Mesendoderm (in vitro differentiated cells): ENCODE data around the gene KLC1.

Experiments
- DNase-seq: peaks from one replicate; pipeline ENCODE4 v3.0.0; 2013
- H2AK5ac ChIP-seq: 2 replicates; pipeline ENCODE4 v1.6.1; 2013; ENCODE audit warnings: low read length, inconsistent platforms
- H2BK120ac ChIP-seq: 2 replicates; pipeline ENCODE4 v1.6.1; 2013; ENCODE audit warnings: low read depth, mild to moderate bottlenecking, low read length, moderate library complexity, mixed read lengths
- H2BK15ac ChIP-seq: replicated peaks from 2 replicates; pipeline ENCODE4 v1.6.1; 2013; ENCODE audit warnings: low read depth, mild to moderate bottlenecking, moderate library complexity
- H2BK5ac ChIP-seq: 2 replicates; pipeline ENCODE4 v1.6.1; 2013; ENCODE audit warnings: low read length, inconsistent platforms
- H3K18ac ChIP-seq: 2 replicates; pipeline ENCODE4 v1.6.1; 2013; ENCODE audit warnings: mild to moderate bottlenecking, low read length, mixed read lengths
- H3K23ac ChIP-seq: one replicate; pipeline ENCODE4 v1.6.1; 2013; ENCODE audit warnings: low read length
- H3K27ac ChIP-seq: 2 replicates; pipeline ENCODE4 v1.5.1; 2013; ENCODE audit warnings: low read depth, mild to moderate bottlenecking, inconsistent platforms, low read length, moderate library complexity
- H3K27me3 ChIP-seq: 2 replicates; pipeline ENCODE4 v1.6.1; 2013; ENCODE audit warnings: low read length, control low read depth, mild to moderate bottlenecking, inconsistent platforms; ENCODE audit not compliant: insufficient read depth, poor library complexity
- H3K36me3 ChIP-seq: 2 replicates; pipeline ENCODE4 v1.6.1; 2013; ENCODE audit warnings: low read length, inconsistent platforms; ENCODE audit not compliant: control insufficient read depth, insufficient read depth
- H3K4ac ChIP-seq: one replicate; pipeline ENCODE4 v1.6.1; 2013; ENCODE audit warnings: low read depth, mild to moderate bottlenecking, low read length, moderate library complexity
- H3K4me1 ChIP-seq: 2 replicates; pipeline ENCODE4 v1.6.1; 2013; ENCODE audit warnings: low read depth, low read length, inconsistent platforms; ENCODE audit not compliant: control insufficient read depth
- H3K4me2 ChIP-seq: 2 replicates; pipeline ENCODE4 v1.6.1; 2013; ENCODE audit warnings: low read length
- H3K4me3 ChIP-seq: 2 replicates; pipeline ENCODE4 v1.5.1; 2013; ENCODE audit warnings: mild to moderate bottlenecking, low read length
- H3K56ac ChIP-seq: one replicate; pipeline ENCODE4 v1.6.1; 2013; ENCODE audit warnings: low read length
- H3K79me1 ChIP-seq: 2 replicates; pipeline ENCODE4 v1.6.1; 2013; ENCODE audit warnings: low read length, inconsistent platforms
- H3K79me2 ChIP-seq: 2 replicates; pipeline ENCODE4 v1.6.1; 2013; ENCODE audit warnings: mild to moderate bottlenecking, low read length; ENCODE audit not compliant: control insufficient read depth, insufficient read depth
- H3K9ac ChIP-seq: 2 replicates; pipeline ENCODE4 v1.6.1; 2013; ENCODE audit warnings: low read length, inconsistent platforms
- H4K5ac ChIP-seq: one replicate; pipeline ENCODE4 v1.6.1; 2013; ENCODE audit warnings: low read length
- H4K8ac ChIP-seq: one replicate; pipeline ENCODE4 v1.6.1; 2013; ENCODE audit warnings: low read depth, mild to moderate bottlenecking, control low read depth, low read length, moderate library complexity
- WGBS: extraction: QIAGEN DNeasy Blood & Tissue Kit; methylation state at CpG from one replicate; pipeline ENCODE4 v1.1.7; 2013; ENCODE audit warnings: low lambda C conversion rate, missing lambda C conversion rate; ENCODE audit not compliant: insufficient coverage; ENCODE audit errors: extremely low coverage; 5-methylcytosine and 5-hydroxymethylcytosine counted together

The KLC1 gene

GRCh38 chr14:103656031-103656755 is 27.2 kb downstream of the KLC1 start:
- Histone ChIP-seq H3K27me3 (no peaks in the 10 kb centered on the region), H3K79me2 (peaks cover 27% of the 10 kb centered on the region), H3K36me3 (peaks cover 16% of the 10 kb centered on the region), H2AK5ac (no peak overlapping the region), H2BK5ac (no peak overlapping the region), H3K9ac (no peak overlapping the region), H3K23ac (no peak overlapping the region), H3K18ac (no peak overlapping the region), H4K5ac (no peak overlapping the region), H3K27ac (peak overlapping the region; percentile 37), H3K4me3 (no peak overlapping the region), H2BK120ac (no peak overlapping the region), H3K4ac (no peak overlapping the region), H3K79me1 (peaks cover 26% of the 10 kb centered on the region), H4K8ac (no peak overlapping the region), H3K4me2 (no peak overlapping the region), H2BK15ac (no peak overlapping the region), H3K4me1 (no peaks in the 10 kb centered on the region), H3K56ac (peak overlapping the region; percentile 25)
- no CpG with 5 or more reads among the region's 4 CpGs for WGBS
- DNase-seq = no peak

- no CpG with 5 or more reads among the region's 1 CpG for WGBS
- no peaks in the 10 kb centered on the region for H3K4me1 ChIP-seq
Observed at GRCh38 chr14:103656756-103657133, 27.7 kb downstream of the KLC1 start.

GRCh38 chr14:103657471-103657870 is 28.5 kb downstream of the KLC1 start:
- Histone ChIP-seq H3K79me1 (peaks cover 25% of the 10 kb centered on the region), H3K4me2 (no peak overlapping the region), H3K23ac (no peak overlapping the region), H2AK5ac (no peak overlapping the region), H3K56ac (no peak overlapping the region), H3K4me3 (no peak overlapping the region), H4K8ac (no peak overlapping the region), H3K4ac (no peak overlapping the region), H2BK5ac (no peak overlapping the region), H3K79me2 (peaks cover 16% of the 10 kb centered on the region), H3K27me3 (no peaks in the 10 kb centered on the region), H3K18ac (no peak overlapping the region), H3K27ac (no peak overlapping the region), H3K4me1 (no peaks in the 10 kb centered on the region), H4K5ac (no peak overlapping the region), H3K9ac (no peak overlapping the region), H2BK15ac (no peak overlapping the region), H2BK120ac (no peak overlapping the region), H3K36me3 (peaks cover 21% of the 10 kb centered on the region)
- no peak for DNase-seq
- no CpG with 5 or more reads among the region's 13 CpGs for WGBS

More at GRCh38 chr14:103656756-103657133, 27.7 kb downstream of the KLC1 start:
- Histone ChIP-seq H3K79me1 (peaks cover 23% of the 10 kb centered on the region), H3K23ac (no peak overlapping the region), H2BK15ac (no peak overlapping the region), H3K27ac (no peak overlapping the region), H3K36me3 (peaks cover 17% of the 10 kb centered on the region), H2BK5ac (no peak overlapping the region), H2BK120ac (no peak overlapping the region), H3K79me2 (peaks cover 22% of the 10 kb centered on the region), H3K9ac (no peak overlapping the region), H4K8ac (no peak overlapping the region), H3K18ac (no peak overlapping the region), H2AK5ac (no peak overlapping the region), H3K4me3 (no peak overlapping the region), H3K56ac (no peak overlapping the region), H4K5ac (no peak overlapping the region), H3K4ac (no peak overlapping the region), H3K4me2 (no peak overlapping the region), H3K27me3 (no peaks in the 10 kb centered on the region)
- DNase-seq = no peak

- Histone ChIP-seq H3K79me2 (peaks cover 7% of the 10 kb centered on the region), H3K4me1 (no peaks in the 10 kb centered on the region), H3K56ac (no peak overlapping the region), H3K4ac (no peak overlapping the region), H2BK15ac (no peak overlapping the region), H3K27me3 (no peaks in the 10 kb centered on the region), H3K79me1 (peaks cover 22% of the 10 kb centered on the region), H2AK5ac (no peak overlapping the region), H3K18ac (no peak overlapping the region), H2BK120ac (no peak overlapping the region), H2BK5ac (no peak overlapping the region), H3K23ac (no peak overlapping the region), H4K8ac (no peak overlapping the region), H3K4me2 (no peak overlapping the region), H3K9ac (no peak overlapping the region), H3K36me3 (peaks cover 26% of the 10 kb centered on the region), H4K5ac (no peak overlapping the region), H3K4me3 (no peak overlapping the region), H3K27ac (no peak overlapping the region)
- no CpG with 5 or more reads among the region's 7 CpGs for WGBS
- DNase-seq = no peak
Observed at GRCh38 chr14:103659631-103660030, 30.6 kb downstream of the KLC1 start.

GRCh38 chr14:103662029-103662428 is 33.0 kb downstream of the KLC1 start:
- H3K79me1 ChIP-seq = peaks cover 18% of the 10 kb centered on the region
- no peak for DNase-seq
- H3K4me3 ChIP-seq = no peak overlapping the region
- no peak overlapping the region for H4K5ac ChIP-seq
- H2BK5ac ChIP-seq = no peak overlapping the region
- H2AK5ac ChIP-seq = no peak overlapping the region
- H3K56ac ChIP-seq = no peak overlapping the region
- H3K23ac ChIP-seq = no peak overlapping the region
- H3K27me3 ChIP-seq = no peaks in the 10 kb centered on the region
- H3K4me1 ChIP-seq = no peaks in the 10 kb centered on the region
- H3K36me3 ChIP-seq = peaks cover 20% of the 10 kb centered on the region
- no peak overlapping the region for H3K4me2 ChIP-seq
- no CpG with 5 or more reads among the region's 10 CpGs for WGBS
- H2BK15ac ChIP-seq = no peak overlapping the region
- no peak overlapping the region for H3K18ac ChIP-seq
- H4K8ac ChIP-seq = no peak overlapping the region
- no peak overlapping the region for H3K9ac ChIP-seq
- H2BK120ac ChIP-seq = no peak overlapping the region
- H3K4ac ChIP-seq = no peak overlapping the region
- H3K27ac ChIP-seq = no peak overlapping the region
- H3K79me2 ChIP-seq = peaks cover 4% of the 10 kb centered on the region

GRCh38 chr14:103662591-103662990 is 33.6 kb downstream of the KLC1 start:
- no peak for DNase-seq
- Histone ChIP-seq H3K4me2 (no peak overlapping the region), H2BK5ac (no peak overlapping the region), H3K27me3 (no peaks in the 10 kb centered on the region), H3K36me3 (peaks cover 18% of the 10 kb centered on the region), H3K4ac (no peak overlapping the region), H3K9ac (no peak overlapping the region), H3K27ac (no peak overlapping the region), H3K79me1 (peaks cover 15% of the 10 kb centered on the region), H3K23ac (no peak overlapping the region), H2BK120ac (no peak overlapping the region), H2AK5ac (no peak overlapping the region), H3K18ac (no peak overlapping the region), H3K4me1 (no peaks in the 10 kb centered on the region), H3K4me3 (no peak overlapping the region), H2BK15ac (no peak overlapping the region), H4K8ac (no peak overlapping the region), H3K56ac (no peak overlapping the region), H4K5ac (no peak overlapping the region), H3K79me2 (peaks cover 4% of the 10 kb centered on the region)
- no CpG with 5 or more reads among the region's 17 CpGs for WGBS
